Cardiac fibroblast (primary cell): Measurements from ENCODE around the gene SF3A1.
A peak's percentile ranks its signal among the peaks of the same experiment; 100 is the strongest.

Experiments used
- DNase-seq, 2 donors: peaks; one replicate each; pipeline versions ENCODE4 v3.0.0 to v3.0.0-alpha.2; 2010; ENCODE audit warnings: low read depth in 2 of 2
- H3K4me3 ChIP-seq, 2 donors: replicated peaks in 1 of 2; 1 replicate in 1 of 2; 2 replicates in 1 of 2; pipeline ENCODE4 v1.5.1; 2011; ENCODE audit warnings: low read depth in 2 of 2, low read length in 2 of 2, mild to moderate bottlenecking in 2 of 2, moderate library complexity in 1 of 2
- TF ChIP-seq, protein P1 (sequence below): IDR thresholded peaks from one replicate; pipeline ENCODE4 v1.5.1; 2011; ENCODE audit warnings: low read depth, mild to moderate bottlenecking, low read length, inconsistent platforms

Gene SF3A1

GRCh38 chr22:30305519-30305905, 51.2 kb downstream of the SF3A1 start:
- TF ChIP-seq, protein P1, sequence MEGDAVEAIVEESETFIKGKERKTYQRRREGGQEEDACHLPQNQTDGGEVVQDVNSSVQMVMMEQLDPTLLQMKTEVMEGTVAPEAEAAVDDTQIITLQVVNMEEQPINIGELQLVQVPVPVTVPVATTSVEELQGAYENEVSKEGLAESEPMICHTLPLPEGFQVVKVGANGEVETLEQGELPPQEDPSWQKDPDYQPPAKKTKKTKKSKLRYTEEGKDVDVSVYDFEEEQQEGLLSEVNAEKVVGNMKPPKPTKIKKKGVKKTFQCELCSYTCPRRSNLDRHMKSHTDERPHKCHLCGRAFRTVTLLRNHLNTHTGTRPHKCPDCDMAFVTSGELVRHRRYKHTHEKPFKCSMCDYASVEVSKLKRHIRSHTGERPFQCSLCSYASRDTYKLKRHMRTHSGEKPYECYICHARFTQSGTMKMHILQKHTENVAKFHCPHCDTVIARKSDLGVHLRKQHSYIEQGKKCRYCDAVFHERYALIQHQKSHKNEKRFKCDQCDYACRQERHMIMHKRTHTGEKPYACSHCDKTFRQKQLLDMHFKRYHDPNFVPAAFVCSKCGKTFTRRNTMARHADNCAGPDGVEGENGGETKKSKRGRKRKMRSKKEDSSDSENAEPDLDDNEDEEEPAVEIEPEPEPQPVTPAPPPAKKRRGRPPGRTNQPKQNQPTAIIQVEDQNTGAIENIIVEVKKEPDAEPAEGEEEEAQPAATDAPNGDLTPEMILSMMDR, result no peak
- DNase-seq, result peak in 1 of 2 donors; percentile 70
- no peak overlapping the region for H3K4me3 ChIP-seq

DNA sequence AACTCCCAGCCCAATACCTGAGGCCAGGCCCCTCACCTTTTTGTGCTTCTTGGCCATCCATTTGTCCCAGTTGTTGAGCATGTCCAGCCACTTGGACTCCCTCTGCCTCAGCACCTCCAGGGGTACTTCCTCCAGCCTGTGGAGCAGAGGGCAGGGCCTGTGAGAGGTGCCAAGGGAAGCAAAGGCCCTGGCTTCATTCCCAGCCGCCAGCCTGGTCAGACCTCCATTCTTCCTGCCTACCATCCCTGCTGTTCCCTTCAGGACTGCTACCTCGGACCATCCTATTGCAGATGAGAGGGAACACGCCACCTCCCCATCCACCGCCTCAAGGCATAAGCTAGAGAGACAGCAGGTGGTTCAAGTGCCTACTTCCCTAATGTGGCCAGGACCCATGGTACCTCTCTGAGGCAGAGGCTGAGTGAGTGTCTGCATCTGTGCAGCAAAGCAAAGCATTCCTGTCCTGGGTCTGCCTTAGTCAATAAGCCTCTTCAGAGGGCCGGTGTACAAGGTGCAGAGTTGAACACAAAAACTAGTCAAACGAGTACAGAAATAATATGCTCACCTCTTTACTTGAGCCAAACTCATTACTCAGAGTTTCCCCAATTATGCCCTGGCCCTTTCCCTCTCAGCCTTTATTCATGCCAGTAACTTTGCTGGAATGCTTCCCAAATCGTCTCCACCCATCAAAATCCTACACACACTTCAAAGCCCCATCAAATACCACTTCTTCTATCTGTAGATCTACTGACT, 52.0 kb downstream of the SF3A1 start:
- no peak overlapping the region for H3K4me3 ChIP-seq
- DNase-seq, result no peak
- TF ChIP-seq, protein P1, result no peak

- TF ChIP-seq, protein P1, result no peak
- H3K4me3 ChIP-seq, result no peak overlapping the region
Observed at GRCh38 chr22:30302810-30303138, 53.9 kb downstream of the SF3A1 start.

DNA sequence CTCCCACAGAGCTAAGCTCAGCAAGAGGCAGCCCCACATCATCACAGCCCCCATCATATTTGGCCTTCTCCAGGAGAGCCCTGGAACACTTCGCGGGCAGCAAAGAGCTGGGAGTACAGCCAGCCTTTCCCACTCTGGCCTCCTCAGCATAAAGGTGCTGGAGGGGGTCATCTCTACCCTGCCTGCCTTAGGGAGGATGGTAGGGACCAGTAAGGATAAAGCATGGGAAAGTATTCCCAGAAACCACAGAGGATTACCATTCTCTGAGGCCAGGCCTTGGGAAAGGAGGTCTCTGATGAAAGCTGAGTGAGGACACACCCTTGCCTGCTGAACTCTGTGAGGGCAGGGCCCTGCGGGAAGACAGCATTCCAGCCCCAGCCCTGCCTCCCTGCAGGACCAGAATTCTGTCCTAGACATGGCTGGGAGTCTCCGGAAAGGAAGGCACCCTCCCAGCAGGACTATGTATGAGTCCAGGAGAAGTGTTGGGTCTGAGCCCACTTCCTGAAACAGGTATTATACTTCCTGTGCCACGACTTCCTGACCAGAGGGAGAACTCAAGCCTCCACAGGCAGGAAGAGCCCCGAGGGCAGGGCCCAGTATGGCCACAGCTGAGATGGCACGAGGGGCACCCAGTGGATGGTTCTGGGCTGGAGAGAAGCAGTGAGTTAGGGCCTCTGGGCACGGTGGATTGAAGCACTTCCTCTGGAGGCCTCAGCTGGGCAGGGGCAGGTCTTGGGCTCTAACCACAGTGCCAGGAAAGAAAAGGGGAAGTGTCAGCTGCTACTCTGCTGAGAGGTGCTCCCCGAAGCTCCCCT, 54.5 kb downstream of the SF3A1 start:
- H3K4me3 ChIP-seq, result no peak overlapping the region
- peak in 1 of 2 donors; percentile 73 for DNase-seq
- TF ChIP-seq, protein P1, result no peak

More at GRCh38 chr22:30302810-30303138, 53.9 kb downstream of the SF3A1 start:
- no peak for DNase-seq

DNA sequence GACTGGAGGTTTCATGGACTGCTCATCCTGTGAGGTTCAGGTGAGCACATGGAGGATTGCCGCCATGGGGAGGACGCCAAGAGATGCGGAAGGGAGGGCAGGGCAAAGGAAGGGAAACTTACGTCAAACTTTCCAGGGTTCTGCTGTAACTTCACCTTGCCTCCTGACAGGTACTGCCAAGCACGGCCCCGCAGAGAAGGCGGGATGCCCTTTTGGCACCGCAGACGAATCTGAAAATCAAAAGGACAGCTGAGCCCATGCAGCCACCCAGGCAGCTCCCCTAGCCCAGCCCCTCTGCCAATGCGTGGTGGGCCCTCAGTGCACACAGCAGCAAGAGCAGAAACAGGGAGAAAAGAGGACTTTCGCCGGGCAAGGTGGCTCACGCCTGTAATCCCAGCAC, 57.4 kb downstream of the SF3A1 start:
- H3K4me3 ChIP-seq, result no peak overlapping the region
- no peak for DNase-seq
- TF ChIP-seq, protein P1, result no peak

DNA sequence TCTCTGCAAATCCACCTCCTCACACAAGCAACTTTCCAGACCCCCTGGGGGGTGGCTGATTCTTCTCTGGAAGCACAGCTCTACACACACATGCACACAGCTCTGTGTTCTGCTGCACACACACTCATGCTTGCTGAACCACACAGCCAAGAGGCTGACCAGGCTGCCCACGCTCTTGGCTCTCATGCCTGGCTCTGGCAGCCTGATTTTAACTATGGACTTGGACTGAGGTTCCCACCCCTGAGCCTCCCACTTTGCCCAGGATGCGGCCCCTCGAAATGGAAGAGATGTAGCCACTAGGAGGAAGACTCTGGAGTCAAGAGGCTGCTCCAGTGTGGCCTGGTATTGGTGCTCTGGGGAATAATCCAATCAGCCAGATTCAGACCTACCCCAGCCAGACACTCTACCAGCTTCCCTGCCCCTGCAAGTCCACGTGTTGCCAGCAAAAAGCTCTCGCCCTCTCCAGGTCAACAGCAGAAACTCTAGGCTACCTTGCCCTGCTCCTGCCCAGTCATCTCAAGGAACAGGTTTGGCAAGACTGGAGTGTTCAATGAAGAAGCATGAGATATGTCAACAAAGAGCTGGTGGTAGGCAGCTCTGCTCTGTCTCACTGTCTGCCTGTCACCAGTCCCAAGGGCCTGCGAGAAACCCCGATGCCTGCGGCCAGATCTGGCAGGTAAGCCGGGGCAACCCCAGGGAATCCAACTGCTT, 58.5 kb downstream of the SF3A1 start:
- DNase-seq, result no peak
- H3K4me3 ChIP-seq, result no peak overlapping the region
- TF ChIP-seq, protein P1, result no peak
